GM21529 (cell line): Measurements from ENCODE around the gene ADD2.

Experiments
- ATAC-seq: cut with Tn5 transposase; IDR thresholded peaks from one replicate; pipeline ENCODE4 v1.9.1; 2021; ENCODE audit not compliant: unreplicated experiment

ADD2 gene

DNA sequence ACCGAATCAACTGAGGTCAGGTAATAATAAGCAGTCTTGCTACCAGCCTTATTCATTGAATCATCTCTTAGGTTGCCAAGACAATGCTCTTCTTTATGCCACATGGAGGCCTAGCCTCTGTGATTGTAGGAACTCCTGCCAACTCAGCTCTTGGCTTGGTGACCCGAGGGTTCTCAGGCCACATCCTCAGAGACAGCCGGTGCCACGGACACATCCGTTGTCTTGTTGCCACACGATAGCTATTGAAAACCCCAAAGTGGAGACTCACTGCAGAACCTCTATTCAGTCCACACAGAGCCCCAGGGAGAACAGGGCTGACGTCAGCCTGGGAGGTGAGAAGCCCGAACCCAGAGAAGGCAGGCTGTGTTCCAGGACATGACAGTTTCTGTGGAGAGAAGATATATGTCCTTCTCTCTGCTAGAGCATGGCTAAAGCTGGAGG, 160.9 kb downstream of the ADD2 start:
- no peak for ATAC-seq
